ENCODE results near the gene LOXHD1.

DNA sequence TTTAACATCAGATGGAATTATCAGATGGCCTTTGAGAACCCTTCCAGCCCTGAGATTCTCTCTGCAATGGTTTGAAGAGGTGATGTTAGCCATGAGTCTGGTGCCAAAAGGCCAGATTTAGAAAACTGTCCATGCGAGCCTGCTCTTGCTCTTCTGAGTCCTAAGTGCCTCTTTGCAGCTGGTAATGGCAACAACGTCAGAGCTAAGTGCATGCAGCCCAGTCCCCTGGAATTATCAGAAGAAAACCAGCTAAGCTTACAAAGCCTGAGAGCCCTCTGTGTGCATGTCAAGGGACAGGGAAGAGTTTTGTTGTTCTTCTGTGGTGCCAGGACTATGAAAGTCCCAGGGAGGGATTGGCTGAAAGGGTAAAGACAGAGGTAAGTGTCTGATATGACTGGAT lies 89.8 kb downstream of the LOXHD1 start:
- TF ChIP-seq CTCF (conservative IDR thresholded peaks at IDR 0.05; ENCODE audit: low read depth, low read length) (no peak), EZH2 (IDR thresholded peaks at IDR 0.05; ENCODE audit: borderline replicate concordance, low read depth, low read length, poor library complexity, severe bottlenecking) (no peak)
